Fibroblast of skin of back (primary cell): ENCODE data around the gene ARID1B.

ENCODE experiments used
- DNase-seq: peaks from one replicate; pipeline ENCODE4 v3.0.0-alpha.2; 2013

The ARID1B gene

GRCh38 chr6:157166784-157167183 lies 389.6 kb downstream of the ARID1B start:
- no peak for DNase-seq

- DNase-seq = no peak
These were observed 390.7 kb downstream of the ARID1B start for GRCh38 chr6:157167837-157168236.

- no peak for DNase-seq
These were observed 391.3 kb downstream of the ARID1B start for GRCh38 chr6:157168471-157168870.

GRCh38 chr6:157169226-157169625 lies 392.0 kb downstream of the ARID1B start:
- DNase-seq = no peak

- peak; percentile 26 for DNase-seq
These were observed 392.5 kb downstream of the ARID1B start for GRCh38 chr6:157169656-157170055.

- no peak for DNase-seq
These were observed 393.4 kb downstream of the ARID1B start for GRCh38 chr6:157170535-157170934.

- no peak for DNase-seq
These were observed 394.6 kb downstream of the ARID1B start for GRCh38 chr6:157171801-157172200.

- DNase-seq = no peak
These were observed 395.1 kb downstream of the ARID1B start for GRCh38 chr6:157172231-157172701.

- DNase-seq = no peak
These were observed 395.8 kb downstream of the ARID1B start for GRCh38 chr6:157172830-157173536.

GRCh38 chr6:157173776-157174175 lies 396.6 kb downstream of the ARID1B start:
- no peak for DNase-seq

GRCh38 chr6:157174731-157175130 lies 397.6 kb downstream of the ARID1B start:
- no peak for DNase-seq

- no peak for DNase-seq
These were observed 400.7 kb downstream of the ARID1B start for GRCh38 chr6:157177731-157178336.

GRCh38 chr6:157181649-157182048 lies 404.5 kb downstream of the ARID1B start:
- DNase-seq = no peak

GRCh38 chr6:157182503-157183264 lies 405.5 kb downstream of the ARID1B start:
- DNase-seq = no peak

GRCh38 chr6:157184202-157185015 lies 407.2 kb downstream of the ARID1B start:
- peak; percentile 55 for DNase-seq

- no peak for DNase-seq
These were observed 408.0 kb downstream of the ARID1B start for GRCh38 chr6:157185171-157185570.

GRCh38 chr6:157185986-157186385 lies 408.8 kb downstream of the ARID1B start:
- DNase-seq = no peak

GRCh38 chr6:157186785-157187181 lies 409.6 kb downstream of the ARID1B start:
- no peak for DNase-seq

GRCh38 chr6:157187182-157188083 lies 410.3 kb downstream of the ARID1B start:
- no peak for DNase-seq

- DNase-seq = peak; percentile 19
These were observed 411.0 kb downstream of the ARID1B start for GRCh38 chr6:157188213-157188612.

GRCh38 chr6:157193443-157193996 lies 416.3 kb downstream of the ARID1B start:
- no peak for DNase-seq
